SK-N-SH treated with all-trans-retinoic acid at 6 μM for 48 hours (cell line): Measurements from ENCODE around the gene ZFAND3.

ENCODE experiments used
- ATAC-seq: fragments of 200-7000 bp; cut with Tn5 transposase; 3 replicates; pipeline ENCODE4 v1.9.1; 2020; ENCODE audit warnings: mild to moderate bottlenecking, moderate library complexity
- ARNTL ChIP-seq: fragments of 450-650 bp; formaldehyde crosslinking; IDR thresholded peaks from 2 replicates; pipeline ENCODE4 v1.5.0; 2020; ENCODE audit warnings: low read depth, mild to moderate bottlenecking, moderate library complexity, borderline replicate concordance
- BACH2 ChIP-seq: fragments of 250-450 bp; sonication (Bioruptor Pico); IDR thresholded peaks from 2 replicates; pipeline ENCODE4 v1.9.0; 2021; ENCODE audit warnings: mild to moderate bottlenecking, borderline replicate concordance
- CREB5 ChIP-seq: fragments of 250-450 bp; sonication (Bioruptor Pico); IDR thresholded peaks from 2 replicates; pipeline ENCODE4 v1.5.1; 2020; ENCODE audit warnings: low read depth, mild to moderate bottlenecking, moderate library complexity
- CSRNP3 ChIP-seq: fragments of 250-450 bp; sonication (Bioruptor Pico); IDR thresholded peaks from 2 replicates; pipeline ENCODE4 v1.5.1; 2021; ENCODE audit warnings: mild to moderate bottlenecking, moderate library complexity
- ESRRG ChIP-seq: fragments of 250-450 bp; sonication (Bioruptor Pico); IDR thresholded peaks from 2 replicates; pipeline ENCODE4 v1.6.1; 2021; ENCODE audit warnings: mild to moderate bottlenecking
- GLIS3 ChIP-seq: fragments of 250-450 bp; sonication (Bioruptor Pico); IDR thresholded peaks from 2 replicates; pipeline ENCODE4 v1.5.0; 2020; ENCODE audit warnings: mild to moderate bottlenecking, moderate library complexity
- ISL1 ChIP-seq: fragments of 250-450 bp; sonication (Bioruptor Pico); IDR thresholded peaks from 2 replicates; pipeline ENCODE4 v2.1.2; 2022; ENCODE audit warnings: mild to moderate bottlenecking, moderate library complexity
- OSR1 ChIP-seq: fragments of 250-450 bp; sonication (Bioruptor Pico); IDR thresholded peaks from 2 replicates; pipeline ENCODE4 v1.8.0; 2022; ENCODE audit warnings: moderate library complexity, mild to moderate bottlenecking, inconsistent platforms
- PATZ1 ChIP-seq: fragments of 250-450 bp; sonication (Bioruptor Pico); IDR thresholded peaks from 2 replicates; pipeline ENCODE4 v1.8.0; 2020; ENCODE audit warnings: mild to moderate bottlenecking, moderate library complexity, borderline replicate concordance
- POU6F1 ChIP-seq: fragments of 250-450 bp; sonication (Bioruptor Pico); IDR thresholded peaks from 2 replicates; pipeline ENCODE4 v1.8.0; 2021; ENCODE audit warnings: low read depth, mild to moderate bottlenecking, moderate library complexity, borderline replicate concordance
- PPARA ChIP-seq: fragments of 250-450 bp; sonication (Bioruptor Pico); IDR thresholded peaks from 2 replicates; pipeline ENCODE4 v1.5.0; 2020; ENCODE audit warnings: mild to moderate bottlenecking, borderline replicate concordance
- RARB ChIP-seq: fragments of 250-450 bp; sonication (Bioruptor Pico); IDR thresholded peaks from 2 replicates; pipeline ENCODE4 v1.8.0; 2021; ENCODE audit warnings: mild to moderate bottlenecking, moderate library complexity
- SNAI2 ChIP-seq: fragments of 250-450 bp; sonication (Bioruptor Pico); IDR thresholded peaks from 2 replicates; pipeline ENCODE4 v1.5.0; 2020; ENCODE audit warnings: mild to moderate bottlenecking, moderate library complexity
- TCF4 ChIP-seq: fragments of 250-450 bp; sonication (Bioruptor Pico); IDR thresholded peaks from 2 replicates; pipeline ENCODE4 v1.8.0; 2021; ENCODE audit warnings: mild to moderate bottlenecking, moderate library complexity, borderline replicate concordance
- TOX ChIP-seq: fragments of 250-450 bp; sonication (Bioruptor Pico); IDR thresholded peaks from 2 replicates; pipeline ENCODE4 v1.8.0; 2021; ENCODE audit warnings: mild to moderate bottlenecking, moderate library complexity, borderline replicate concordance
- TSHZ2 ChIP-seq: fragments of 250-450 bp; sonication (Bioruptor Pico); IDR thresholded peaks from 2 replicates; pipeline ENCODE4 v1.5.0; 2020; ENCODE audit warnings: mild to moderate bottlenecking, moderate library complexity
- ZC3H10 ChIP-seq: fragments of 250-450 bp; sonication (Bioruptor Pico); IDR thresholded peaks from 2 replicates; pipeline ENCODE4 v1.5.1; 2021; ENCODE audit warnings: mild to moderate bottlenecking, moderate library complexity
- ZFP3 ChIP-seq: fragments of 250-450 bp; sonication (Bioruptor Pico); IDR thresholded peaks from 2 replicates; pipeline ENCODE4 v1.5.0; 2020; ENCODE audit warnings: mild to moderate bottlenecking, moderate library complexity
- ZFP30 ChIP-seq: fragments of 450-650 bp; formaldehyde crosslinking; IDR thresholded peaks from 2 replicates; pipeline ENCODE4 v1.5.0; 2022; ENCODE audit warnings: mild to moderate bottlenecking, moderate library complexity
- ZNF565 ChIP-seq: fragments of 450-650 bp; formaldehyde crosslinking; conservative IDR thresholded peaks from 2 replicates; pipeline ENCODE4 v1.5.0; 2020; ENCODE audit warnings: low read depth, mild to moderate bottlenecking, moderate library complexity
- ZNF70 ChIP-seq: fragments of 450-650 bp; formaldehyde crosslinking; IDR thresholded peaks from 2 replicates; pipeline ENCODE4 v1.5.0; 2020; ENCODE audit warnings: mild to moderate bottlenecking, moderate library complexity
- ZNF8 ChIP-seq: fragments of 450-650 bp; formaldehyde crosslinking; IDR thresholded peaks from 2 replicates; pipeline ENCODE4 v1.5.0; 2020; ENCODE audit warnings: mild to moderate bottlenecking, moderate library complexity

Gene ZFAND3

GRCh38 chr6:38016824-38017223, 197.3 kb downstream of the ZFAND3 start:
- TF ChIP-seq ZNF8 (CRISPR knock-in tag) (no peak), ZFP30 (CRISPR knock-in tag) (no peak), ZC3H10 (CRISPR knock-in tag) (no peak), TCF4 (no peak), ISL1 (CRISPR knock-in tag) (no peak), ZNF70 (CRISPR knock-in tag) (no peak), TOX (CRISPR knock-in tag) (no peak), CSRNP3 (CRISPR knock-in tag) (no peak), PATZ1 (CRISPR knock-in tag) (no peak), CREB5 (CRISPR knock-in tag) (no peak), POU6F1 (no peak), SNAI2 (no peak), RARB (no peak), ESRRG (CRISPR knock-in tag) (no peak), TSHZ2 (CRISPR knock-in tag) (no peak), BACH2 (CRISPR knock-in tag) (no peak), ZFP3 (CRISPR knock-in tag) (no peak), GLIS3 (CRISPR knock-in tag) (no peak)

GRCh38 chr6:38018755-38019165, 199.2 kb downstream of the ZFAND3 start:
- TF ChIP-seq CREB5 (CRISPR knock-in tag) (no peak), ZNF565 (CRISPR knock-in tag) (no peak), ZFP30 (CRISPR knock-in tag) (no peak)
- ATAC-seq, result no peak

More at GRCh38 chr6:38016824-38017223, 197.3 kb downstream of the ZFAND3 start:
- no peak for ATAC-seq

GRCh38 chr6:38020593-38020992, 201.1 kb downstream of the ZFAND3 start:
- no peak for TF ChIP-seq PPARA (CRISPR knock-in tag)
- TF ChIP-seq CREB5 (CRISPR knock-in tag), result no peak
- no peak for TF ChIP-seq BACH2 (CRISPR knock-in tag)
- TF ChIP-seq POU6F1, result no peak
- TF ChIP-seq OSR1 (CRISPR knock-in tag), result no peak
- TF ChIP-seq ZNF70 (CRISPR knock-in tag), result no peak
- TF ChIP-seq ZFP3 (CRISPR knock-in tag), result no peak
- TF ChIP-seq ZC3H10 (CRISPR knock-in tag), result no peak
- TF ChIP-seq ARNTL (CRISPR knock-in tag), result no peak
- TF ChIP-seq RARB, result no peak
- no peak for TF ChIP-seq PATZ1 (CRISPR knock-in tag)
- no peak for TF ChIP-seq TCF4
- ATAC-seq, result no peak
